NCI-H82 (cell line): ENCODE results near the gene F3.

Experiments used
- DNase-seq: peaks from one replicate; lab custom pipeline; 2025; lab: John Stamatoyannopoulos, UW

Gene F3

GRCh38 chr1:94527447-94528031 lies 14.0 kb downstream of the F3 start:
- DNase-seq: peak; percentile 40

GRCh38 chr1:94526152-94526980 lies 15.2 kb downstream of the F3 start:
- no peak for DNase-seq

- DNase-seq: no peak
Measured at GRCh38 chr1:94524531-94524930, 17.0 kb downstream of the F3 start.

GRCh38 chr1:94522304-94522703 lies 19.3 kb downstream of the F3 start:
- peak; percentile 72 for DNase-seq

- DNase-seq: no peak
Measured at GRCh38 chr1:94519351-94519750, 22.2 kb downstream of the F3 start.

- no peak for DNase-seq
Measured at GRCh38 chr1:94515296-94515947, 26.1 kb downstream of the F3 start.

GRCh38 chr1:94514095-94514727 lies 27.3 kb downstream of the F3 start:
- DNase-seq: peak; percentile 71

- DNase-seq: no peak
Measured at GRCh38 chr1:94512816-94513215, 28.7 kb downstream of the F3 start.

GRCh38 chr1:94504601-94505000 lies 37.0 kb downstream of the F3 start:
- DNase-seq: no peak

- no peak for DNase-seq
Measured at GRCh38 chr1:94503153-94503552, 38.4 kb downstream of the F3 start.

- DNase-seq: no peak
Measured at GRCh38 chr1:94501935-94502334, 39.6 kb downstream of the F3 start.

- DNase-seq: no peak
Measured at GRCh38 chr1:94501426-94501825, 40.1 kb downstream of the F3 start.

- no peak for DNase-seq
Measured at GRCh38 chr1:94496076-94496755, 45.3 kb downstream of the F3 start.

- DNase-seq: no peak
Measured at GRCh38 chr1:94490556-94490955, 51.0 kb downstream of the F3 start.

- no peak for DNase-seq
Measured at GRCh38 chr1:94486990-94487389, 54.6 kb downstream of the F3 start.

GRCh38 chr1:94481473-94481933 lies 60.1 kb downstream of the F3 start:
- peak; percentile 77 for DNase-seq

GRCh38 chr1:94479682-94480081 lies 61.9 kb downstream of the F3 start:
- DNase-seq: no peak
